Keratinocyte (primary cell): ENCODE measurements around the gene POTEI. TPM values are rescaled to one million over a fixed set of nuclear protein-coding genes. Genes with fewer than 3 reads are reported as not detected.
"Not testable (repeated sequence)": the region's sequence is repeated elsewhere in the genome, so short reads cannot be mapped to it uniquely, and the experiment has no call there.

Experiments
- DNase-seq: peaks from one replicate; pipeline ENCODE4 v3.0.0-alpha.2; 2011; ENCODE audit warnings: low read depth, missing footprints, low spot score
- FAIRE-seq: peaks from 2 replicates; lab custom pipeline; 2011; peaks lifted over from hg19 to GRCh38; lab: Jason Lieb, UNC
- H2AFZ ChIP-seq: 2 replicates; pipeline ENCODE4 v1.6.0; 2012; ENCODE audit warnings: low read length, control low read depth, inconsistent platforms; ENCODE audit not compliant: control insufficient read depth
- H3K27ac ChIP-seq: 2 replicates; pipeline ENCODE4 v1.5.1; 2011; ENCODE audit warnings: low read length; ENCODE audit not compliant: control insufficient read depth, insufficient read depth
- H3K27me3 ChIP-seq: 3 replicates; pipeline ENCODE4 v1.6.0; 2011; ENCODE audit warnings: low read length; ENCODE audit not compliant: control insufficient read depth, insufficient read depth; ENCODE audit errors: extremely low read depth
- H3K36me3 ChIP-seq, 2 experiments: 2 replicates in 1 of 2; 3 replicates in 1 of 2; pipeline ENCODE4 v1.5.1; 2011; ENCODE audit warnings: low read length in 2 of 2, mild to moderate bottlenecking in 1 of 2; ENCODE audit not compliant: control insufficient read depth in 2 of 2, insufficient read depth in 2 of 2; ENCODE audit errors: extremely low read depth in 1 of 2
- H3K4me1 ChIP-seq: 3 replicates; pipeline ENCODE4 v1.5.1; 2011; ENCODE audit warnings: low read length; ENCODE audit not compliant: control insufficient read depth, insufficient read depth; ENCODE audit errors: extremely low read depth
- H3K4me2 ChIP-seq: 3 replicates; pipeline ENCODE4 v1.6.0; 2011; ENCODE audit warnings: low read depth, low read length; ENCODE audit not compliant: control insufficient read depth, insufficient read depth; ENCODE audit errors: extremely low read depth
- H3K4me3 ChIP-seq, 3 experiments: fragments of 200-600 bp in 1 of 3; sonication (generic) in 1 of 3; 2 replicates in 2 of 3; 3 replicates in 1 of 3; pipeline ENCODE4 v1.5.1; 2011 to 2016; ENCODE audit warnings: low read length in 3 of 3, mild to moderate bottlenecking in 3 of 3, control low read depth in 2 of 3, inconsistent platforms in 1 of 3, low read depth in 1 of 3, mixed read lengths in 1 of 3, mixed run types in 1 of 3, moderate library complexity in 1 of 3; ENCODE audit not compliant: control insufficient read depth in 2 of 3, insufficient read depth in 2 of 3; ENCODE audit errors: extremely low read depth in 1 of 3
- H3K79me2 ChIP-seq: 2 replicates; pipeline ENCODE4 v1.6.0; 2012; ENCODE audit warnings: low read length; ENCODE audit not compliant: control insufficient read depth, insufficient read depth
- H3K9ac ChIP-seq: 3 replicates; pipeline ENCODE4 v1.6.0; 2011; ENCODE audit warnings: low read length; ENCODE audit not compliant: control insufficient read depth, insufficient read depth; ENCODE audit errors: extremely low read depth
- H3K9me1 ChIP-seq: 3 replicates; pipeline ENCODE4 v1.6.0; 2011; ENCODE audit warnings: low read length; ENCODE audit not compliant: control insufficient read depth, insufficient read depth; ENCODE audit errors: extremely low read depth
- H3K9me3 ChIP-seq: 2 replicates; pipeline ENCODE4 v1.5.1; 2012; ENCODE audit warnings: low read depth, low read length; ENCODE audit not compliant: control insufficient read depth
- H4K20me1 ChIP-seq: 3 replicates; pipeline ENCODE4 v1.6.0; 2011; ENCODE audit warnings: low read length; ENCODE audit not compliant: control insufficient read depth, insufficient read depth; ENCODE audit errors: extremely low read depth
- dilution Hi-C: fragments of 300-500 bp; cut with MboI; formaldehyde crosslinking; loops from one replicate; pipeline ENCODE4 v1.7.0; 2020; ENCODE audit warnings: low sequenced_read_pairs; ENCODE audit not compliant: extremely low pct_ligation_motif_present
- polyA plus RNA-seq, 5 experiments: library from polyadenylated mRNA; depleted of rRNA in 3 of 5; stranded (reverse) in 3 of 5; stranded (forward) in 1 of 5; unstranded in 1 of 5; fragments of >200 nt; gene quantifications; 1 replicate in 1 of 5; 2 replicates in 3 of 5; 3 replicates in 1 of 5; pipeline versions ENCODE4 v1.2.1 to v1.2.3, GENCODE V29; 2011 to 2012; ENCODE audit warnings: missing spikeins in 2 of 5, low read depth in 1 of 5, low replicate concordance in 1 of 5

The POTEI gene
- polyA plus RNA-seq, 1 donor (not counting 4 experiments of a cell fraction or from before 2014, with no cell fraction given) = not detected

DNA sequence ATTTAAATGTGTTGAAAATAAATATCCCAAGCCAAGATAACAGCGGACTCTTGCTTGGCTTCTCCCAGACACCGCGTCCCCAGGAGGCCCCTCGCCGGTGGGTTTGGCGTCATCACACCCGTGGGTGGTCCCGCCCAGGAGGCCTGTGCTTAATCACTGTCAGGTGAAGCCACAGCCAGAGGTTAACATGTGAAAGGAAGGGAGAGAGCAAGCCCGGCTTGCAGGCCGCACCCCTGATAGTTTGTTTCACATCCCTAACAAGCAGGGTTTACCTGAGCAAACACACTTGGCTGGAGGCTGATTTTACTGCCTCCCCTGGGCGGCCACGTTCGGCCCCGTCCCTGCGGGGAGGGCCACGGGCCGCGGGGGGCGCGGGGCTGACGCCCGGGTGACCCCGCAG, 13.3 kb upstream of the POTEI start:
- H3K9me3 ChIP-seq, H3K79me2 ChIP-seq, H3K27me3 ChIP-seq, H3K4me1 ChIP-seq, FAIRE-seq, H3K4me2 ChIP-seq, DNase-seq, H3K27ac ChIP-seq, H3K36me3 ChIP-seq, H3K9me1 ChIP-seq, dilution Hi-C loops, H3K9ac ChIP-seq, H2AFZ ChIP-seq, H4K20me1 ChIP-seq, H3K4me3 ChIP-seq: not testable (repeated sequence)

GRCh38 chr2:130520992-130521391, 11.9 kb upstream of the POTEI start, which contains the start of gene CFC1B:
CFC1B (plus strand) TSS chr2:130521222; CDS start chr2:130521485, 263 bp downstream.
- H3K9me3 ChIP-seq, H2AFZ ChIP-seq, dilution Hi-C loops, H3K9me1 ChIP-seq, H4K20me1 ChIP-seq, H3K4me2 ChIP-seq, H3K4me1 ChIP-seq, H3K79me2 ChIP-seq, FAIRE-seq, H3K36me3 ChIP-seq, H3K9ac ChIP-seq, H3K4me3 ChIP-seq, H3K27ac ChIP-seq, DNase-seq, H3K27me3 ChIP-seq: not testable (repeated sequence)

DNA sequence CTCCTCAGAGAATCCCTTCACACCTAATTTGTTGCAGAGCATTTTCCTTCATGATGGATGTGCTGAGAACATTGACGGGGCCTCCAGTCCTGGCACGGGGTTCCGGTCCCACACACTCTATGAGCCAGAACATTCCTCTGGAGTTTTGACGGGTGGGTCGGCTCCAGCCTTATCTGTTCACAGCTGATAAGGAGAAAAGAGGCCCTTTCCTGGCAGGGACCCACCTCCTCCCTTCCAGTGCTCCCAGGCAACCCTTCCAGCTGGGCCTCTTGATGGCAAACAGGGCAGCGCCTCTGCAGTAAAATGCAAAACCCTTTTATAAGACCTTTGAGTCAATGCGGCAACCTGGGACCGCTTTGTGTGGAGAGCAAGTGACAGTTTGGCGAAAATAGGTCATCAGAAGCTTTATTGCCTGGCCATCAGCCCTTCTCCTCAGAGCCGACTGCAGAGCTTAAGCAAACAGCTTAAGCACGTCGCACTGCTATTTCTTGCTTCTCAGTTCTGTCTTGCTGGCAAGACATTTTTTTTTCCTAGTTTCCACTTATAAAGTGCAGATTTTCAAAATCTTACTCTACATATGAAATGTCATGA, 9.5 kb upstream of the POTEI start:
- H3K9ac ChIP-seq, DNase-seq, H3K4me3 ChIP-seq, H3K27me3 ChIP-seq, H4K20me1 ChIP-seq, H3K36me3 ChIP-seq, H3K9me3 ChIP-seq, H3K79me2 ChIP-seq, H3K27ac ChIP-seq, H3K4me2 ChIP-seq, FAIRE-seq, H3K4me1 ChIP-seq, H3K9me1 ChIP-seq, dilution Hi-C loops, H2AFZ ChIP-seq: not testable (repeated sequence)

- H3K9ac ChIP-seq, dilution Hi-C loops, H3K27ac ChIP-seq, H3K4me3 ChIP-seq, H3K4me2 ChIP-seq, H2AFZ ChIP-seq, H3K27me3 ChIP-seq, H3K4me1 ChIP-seq, DNase-seq, H4K20me1 ChIP-seq, FAIRE-seq, H3K9me1 ChIP-seq, H3K9me3 ChIP-seq, H3K79me2 ChIP-seq, H3K36me3 ChIP-seq: not testable (repeated sequence)
Measured at GRCh38 chr2:130511747-130512451, 2.8 kb upstream of the POTEI start.
